DMS153 (cell line): Measurements from ENCODE around the gene SPACDR.

Experiments used
- DNase-seq: peaks from one replicate; lab custom pipeline; 2025; lab: John Stamatoyannopoulos, UW

The SPACDR gene

GRCh38 chr7:100413346-100413745, 50.7 kb downstream of the SPACDR start:
- no peak for DNase-seq

GRCh38 chr7:100411101-100411500, 53.0 kb downstream of the SPACDR start:
- DNase-seq: no peak

GRCh38 chr7:100407285-100408180, 56.5 kb downstream of the SPACDR start:
- DNase-seq: no peak

- no peak for DNase-seq
Measured at GRCh38 chr7:100406767-100407166, 57.3 kb downstream of the SPACDR start.
